ENCODE results near the gene PKD2. TPM values are rescaled to one million over a fixed set of nuclear protein-coding genes. Genes with fewer than 3 reads are reported as not detected.

Gene PKD2
- total and polyA plus RNA-seq, 2 of the 13 experiments (the other 11 are each of a cell fraction or from before 2014, with no cell fraction given): 5.6 to 9.1 TPM

- intact Hi-C loops (cut with micrococcal nuclease; ENCODE audit: unreplicated experiment) (no loop called here), in situ Hi-C loops (cut with HindIII; ENCODE audit: extremely low pct_ligation_motif_present, low pct_unique_long_range_greater_than_20kb) (no loop called here)
- Histone ChIP-seq H2AFZ (ENCODE audit: low read length) (no peak overlapping the region), H4K20me1 (ENCODE audit: insufficient read depth, low read length) (no peaks in the 10 kb centered on the region), H3K4me1 (ENCODE audit: insufficient read depth, low read length) (peaks cover 54% of the 10 kb centered on the region), H3K9me3 (ENCODE audit: low read length) (no peaks in the 10 kb centered on the region), H3K4me3 (replicated peaks in 1 of 3; ENCODE audit: insufficient read depth in 1 of 3, low read depth in 2 of 3, low read length in 3 of 3) (peak overlapping the region; percentile 70 to 84 (median 75)), H3K27me3 (ENCODE audit: control insufficient read depth in 1 of 2, insufficient read depth in 2 of 2, low read length in 2 of 2) (peaks cover 4 to 27% of the 10 kb centered on the region in 2 experiments), H3K36me3 (replicated peaks in 1 of 2; ENCODE audit: control insufficient read depth in 1 of 2, insufficient read depth in 2 of 2, low read length in 2 of 2) (no peaks in the 10 kb centered on the region), H3K9ac (ENCODE audit: insufficient read depth, low read depth, low read length) (peak overlapping the region; percentile 55; the same call in 1 of the 2 replicates), H3K79me2 (ENCODE audit: insufficient read depth, low read length) (peaks cover 12% of the 10 kb centered on the region), H3K27ac (ENCODE audit: extremely low read length, insufficient read depth, low read length) (no peak overlapping the region), H3K4me2 (ENCODE audit: low read depth, low read length) (peak overlapping the region; percentile 82)
- FAIRE-seq (no peak), DNase-seq (ENCODE audit: low spot score) (peak; percentile 26), ATAC-seq (peak; percentile 76)
- POLR2A ChIA-PET: no interaction called here
- no TSS peak for BruUV-seq (replicated peaks)
- 2% methylated on average over 25 of the region's 51 CpGs for WGBS (ENCODE audit: low lambda C conversion rate)
- CTCF ChIA-PET (ENCODE audit: low intra/inter-chr PET ratio, low total read pairs): no interaction called here
- TF ChIP-seq NFE2L1 (CRISPR knock-in tag; IDR thresholded peaks at IDR 0.05; ENCODE audit: borderline replicate concordance): no peak
- no peak for TF ChIP-seq ZNF777 (CRISPR knock-in tag; IDR thresholded peaks at IDR 0.05)
- no peak for TF ChIP-seq ADNP (CRISPR knock-in tag; IDR thresholded peaks at IDR 0.05)
- TF ChIP-seq ZNF562 (CRISPR knock-in tag; IDR thresholded peaks at IDR 0.05; ENCODE audit: borderline replicate concordance): no peak
- TF ChIP-seq, protein P1, sequence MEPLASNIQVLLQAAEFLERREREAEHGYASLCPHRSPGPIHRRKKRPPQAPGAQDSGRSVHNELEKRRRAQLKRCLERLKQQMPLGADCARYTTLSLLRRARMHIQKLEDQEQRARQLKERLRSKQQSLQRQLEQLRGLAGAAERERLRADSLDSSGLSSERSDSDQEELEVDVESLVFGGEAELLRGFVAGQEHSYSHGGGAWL (CRISPR knock-in tag; IDR thresholded peaks at IDR 0.05): peak; percentile 30; the same call in 1 of the 2 replicates
- no peak for TF ChIP-seq ZNF354B (CRISPR knock-in tag; IDR thresholded peaks at IDR 0.05)
- peak; percentile 56; the same call in 1 of the 2 replicates for TF ChIP-seq ETV5 (CRISPR knock-in tag; IDR thresholded peaks at IDR 0.05; ENCODE audit: borderline replicate concordance)
- TF ChIP-seq GATAD1 (CRISPR knock-in tag; IDR thresholded peaks at IDR 0.05): no peak
- TF ChIP-seq ZNF501 (CRISPR knock-in tag; IDR thresholded peaks at IDR 0.05): no peak
- no peak for TF ChIP-seq CREM (IDR thresholded peaks at IDR 0.05)
- no peak for TF ChIP-seq CREM (CRISPR knock-in tag; IDR thresholded peaks at IDR 0.05)
- TF ChIP-seq SCMH1 (CRISPR knock-in tag; IDR thresholded peaks at IDR 0.05; ENCODE audit: borderline replicate concordance): no peak
- TF ChIP-seq PHF5A (CRISPR knock-in tag; IDR thresholded peaks at IDR 0.05; ENCODE audit: low read depth, unreplicated experiment): no peak
- TF ChIP-seq ZNF629 (CRISPR knock-in tag; conservative IDR thresholded peaks at IDR 0.05): no peak
- TF ChIP-seq AGO2 (optimal IDR thresholded peaks at IDR 0.05; ENCODE audit: low read depth, low read length): peak; percentile 55
- TF ChIP-seq MYC (CRISPR knock-in tag; IDR thresholded peaks at IDR 0.05; ENCODE audit: borderline replicate concordance): no peak
- TF ChIP-seq NFKBIZ (CRISPR knock-in tag; IDR thresholded peaks at IDR 0.05): no peak
- no peak for TF ChIP-seq ZNF589 (CRISPR knock-in tag; conservative IDR thresholded peaks at IDR 0.05)
- TF ChIP-seq ZNF34 (CRISPR knock-in tag; IDR thresholded peaks at IDR 0.05; ENCODE audit: borderline replicate concordance): no peak
- peak; percentile 46; the same call in 1 of the 2 replicates for TF ChIP-seq CENPT (CRISPR knock-in tag; IDR thresholded peaks at IDR 0.05; ENCODE audit: low read depth)
- TF ChIP-seq TFDP1 (CRISPR knock-in tag; IDR thresholded peaks at IDR 0.05; ENCODE audit: borderline replicate concordance): 0 out of 2 replicates have a peak, but pooled peaks have one; percentile 15
- no peak for TF ChIP-seq NR3C1 (CRISPR knock-in tag; IDR thresholded peaks at IDR 0.05)
- TF ChIP-seq ZNF124 (CRISPR knock-in tag; IDR thresholded peaks at IDR 0.05): no peak
Measured at GRCh38 chr4:88008122-88008742, 797 bp downstream of the PKD2 start.

Data from HepG2 (cell line).